K562 (cell line): ENCODE data around the gene SLAMF7. TPM values are rescaled to one million over a fixed set of nuclear protein-coding genes. Genes with fewer than 3 reads are reported as not detected.

ENCODE experiments used
- ATAC-seq: fragments of 200-7000 bp; cut with Tn5 transposase; 3 replicates; pipeline ENCODE4 v1.9.1; 2020; ENCODE audit warnings: moderate library complexity
- BruUV-seq: library from RNA; stranded (reverse); fragments of 400-500 nt; replicated peaks from 2 replicates; lab custom pipeline; 2021; lab: Mats Ljungman, UMichigan
- CTCF ChIA-PET: fragments of 300-600 bp; formaldehyde crosslinking; extraction: SDS; loops from one replicate; lab custom pipeline; 2021; ENCODE audit warnings: low intra/inter-chr PET ratio; lab: Yijun Ruan, JAX
- POLR2A ChIA-PET: fragments of 300-600, 350-650 bp; sonication (Branson Sonifier 250); formaldehyde crosslinking; extraction: SDS; loops from one replicate; lab custom pipeline; 2021; ENCODE audit warnings: antibody characterized with exemption, inconsistent platforms; lab: Yijun Ruan, JAX
- DNase-seq, 4 experiments: peaks; one replicate each; pipeline versions ENCODE4 v3.0.0 to v3.0.0-alpha.2; 2011 to 2018; ENCODE audit warnings: low spot score in 3 of 4, mixed read lengths in 3 of 4; ENCODE audit errors: extremely low read depth in 1 of 4
- FAIRE-seq: peaks from 2 replicates; lab custom pipeline; 2011; peaks lifted over from hg19 to GRCh38; lab: Jason Lieb, UNC
- H2AFZ ChIP-seq: 2 replicates; pipeline ENCODE4 v1.6.0; 2011; ENCODE audit warnings: low read depth, low read length, control low read depth, inconsistent platforms
- H3K27ac ChIP-seq: fragments of 200-600 bp; 3 replicates; pipeline ENCODE4 v1.8.0; 2011; ENCODE audit warnings: low read depth, mild to moderate bottlenecking, control low read depth, inconsistent platforms, low read length, moderate library complexity, mixed read lengths; ENCODE audit errors: extremely low read depth
- H3K27me3 ChIP-seq, 2 experiments: fragments of 300-600 bp in 1 of 2; 2 replicates in 1 of 2; 3 replicates in 1 of 2; pipeline versions ENCODE4 v1.6.0 to v1.8.0; 2011; ENCODE audit warnings: inconsistent platforms in 2 of 2, low read length in 2 of 2, mild to moderate bottlenecking in 1 of 2, mixed read lengths in 1 of 2, moderate library complexity in 1 of 2; ENCODE audit not compliant: control insufficient read depth in 2 of 2, insufficient read depth in 2 of 2
- H3K36me3 ChIP-seq: fragments of 300-600 bp; 3 replicates; pipeline ENCODE4 v1.8.0; 2011; ENCODE audit warnings: mild to moderate bottlenecking, low read length, inconsistent platforms; ENCODE audit not compliant: control insufficient read depth, insufficient read depth
- H3K4me1 ChIP-seq, 2 experiments: fragments of 200-600 bp in 1 of 2; replicated peaks in 1 of 2; 2 replicates in 1 of 2; 3 replicates in 1 of 2; pipeline versions ENCODE4 v1.5.1 to v1.8.0; 2011; ENCODE audit warnings: inconsistent platforms in 2 of 2, low read length in 2 of 2, mild to moderate bottlenecking in 1 of 2, mixed read lengths in 1 of 2, moderate library complexity in 1 of 2; ENCODE audit not compliant: control insufficient read depth in 2 of 2, insufficient read depth in 2 of 2
- H3K4me2 ChIP-seq: 2 replicates; pipeline ENCODE4 v1.6.1; 2011; ENCODE audit warnings: low read length, control low read depth, inconsistent platforms, mixed read lengths; ENCODE audit not compliant: insufficient read depth
- H3K4me3 ChIP-seq: fragments of 200-600 bp; sonication (generic), shearing (Covaris generic); 2 replicates; pipeline ENCODE4 v1.5.1; 2016; ENCODE audit warnings: control low read depth, inconsistent platforms
- H3K79me2 ChIP-seq: fragments of 200-600 bp; 3 replicates; pipeline ENCODE4 v1.8.0; 2011; ENCODE audit warnings: low read length, inconsistent platforms; ENCODE audit not compliant: control insufficient read depth, insufficient read depth
- H3K9ac ChIP-seq, 2 experiments: 2 replicates each; pipeline versions ENCODE4 v1.6.0 to v1.6.1; 2011; ENCODE audit warnings: low read depth in 2 of 2, low read length in 2 of 2, control low read depth in 1 of 2, inconsistent platforms in 1 of 2, mild to moderate bottlenecking in 1 of 2, mixed read lengths in 1 of 2; ENCODE audit not compliant: insufficient read depth in 1 of 2
- H3K9me1 ChIP-seq: one replicate; pipeline ENCODE4 v1.6.0; 2011; ENCODE audit warnings: inconsistent platforms, mild to moderate bottlenecking, low read length, moderate library complexity; ENCODE audit not compliant: control insufficient read depth, insufficient read depth
- H3K9me3 ChIP-seq: replicated peaks from 2 replicates; pipeline ENCODE4 v1.5.1; 2011; ENCODE audit warnings: low read depth, low read length, inconsistent platforms; ENCODE audit not compliant: control insufficient read depth, insufficient read depth
- H4K20me1 ChIP-seq: replicated peaks from 2 replicates; pipeline ENCODE4 v1.6.1; 2011; ENCODE audit warnings: low read length, inconsistent platforms, mixed read lengths; ENCODE audit not compliant: control insufficient read depth, insufficient read depth
- CBX2 ChIP-seq: fragments of 200-600 bp; sonication (generic); IDR thresholded peaks from one replicate; pipeline ENCODE4 v1.6.1; 2012; ENCODE audit warnings: mild to moderate bottlenecking, low read length, inconsistent platforms; ENCODE audit not compliant: insufficient read depth, poor library complexity, severe bottlenecking
- MIER1 ChIP-seq: fragments of 450-650 bp; IDR thresholded peaks from 2 replicates; pipeline ENCODE4 v1.6.1; 2016; ENCODE audit warnings: antibody characterized with exemption, mild to moderate bottlenecking, low read depth
- NFE2 ChIP-seq: IDR thresholded peaks from 2 replicates; pipeline ENCODE4 v1.6.1; 2014; ENCODE audit warnings: antibody characterized with exemption, low read depth
- NR2C1 ChIP-seq, 2 experiments: fragments of 450-650 bp; IDR thresholded peaks; 2 replicates each; pipeline ENCODE4 v1.6.1; 2017; ENCODE audit warnings: mild to moderate bottlenecking in 2 of 2, antibody characterized with exemption in 1 of 2, inconsistent platforms in 1 of 2, missing compliant biosample characterization in 1 of 2, missing genetic modification characterization in 1 of 2
- POLR3G ChIP-seq: IDR thresholded peaks from 2 replicates; pipeline ENCODE4 v1.6.1; 2011; ENCODE audit not compliant: insufficient read length, insufficient replicate concordance; ENCODE audit errors: extremely low read depth
- U2AF2 ChIP-seq: fragments of 200-400 bp; formaldehyde crosslinking; optimal IDR thresholded peaks from 2 replicates; pipeline ENCODE3; 2017; ENCODE audit warnings: low read depth, mild to moderate bottlenecking, low read length
- ZNF507 ChIP-seq: conservative IDR thresholded peaks from 2 replicates; pipeline ENCODE4 v1.6.1; 2017; ENCODE audit warnings: missing genetic modification characterization, missing compliant biosample characterization
- ZNF57 ChIP-seq: fragments of 450-650 bp; formaldehyde crosslinking; IDR thresholded peaks from 2 replicates; pipeline ENCODE4 v1.4.0; 2020; ENCODE audit warnings: mild to moderate bottlenecking, moderate library complexity
- ZNF717 ChIP-seq: fragments of 250-450 bp; sonication (Bioruptor Pico); IDR thresholded peaks from 2 replicates; pipeline ENCODE4 v1.5.0; 2021
- ZNF766 ChIP-seq: fragments of 200-800 bp; sonication (Bioruptor generic); conservative IDR thresholded peaks from 2 replicates; pipeline ENCODE4 v1.6.1; 2016; ENCODE audit warnings: missing genetic modification characterization, missing compliant biosample characterization
- WGBS: fragments of 100-300 bp; shearing (Covaris generic); methylation state at CpG from one replicate; pipeline ENCODE4 v1.1.6; 2016; ENCODE audit warnings: low coverage, mixed read lengths; ENCODE audit not compliant: insufficient coverage; ENCODE audit errors: missing lambda C conversion rate; 5-methylcytosine and 5-hydroxymethylcytosine counted together
- in situ Hi-C: fragments of 300-500 bp; cut with MboI; formaldehyde crosslinking; loops from 4 replicates; pipeline ENCODE4 v1.15.0; 2018; ENCODE audit warnings: inconsistent platforms, mixed read lengths
- intact Hi-C: fragments of 100-400 bp; cut with micrococcal nuclease; formaldehyde crosslinking; loops from 2 replicates; pipeline ENCODE4 v1.14.2; 2022
- polyA plus RNA-seq, 8 experiments: library from polyadenylated mRNA; depleted of rRNA in 4 of 8; stranded (reverse) in 5 of 8; unstranded in 3 of 8; fragments of >200 nt; fragmentation: Nextera tagmentation in 2 of 8; fragmentation: Illumina TruSeq in 1 of 8; extraction: Ambion mirVana in 2 of 8; extraction: Trizol in 1 of 8; gene quantifications; 2 replicates each; pipeline versions ENCODE4 v1.2.1 to v1.2.3, GENCODE V29; 2011 to 2014; ENCODE audit warnings: inconsistent platforms in 1 of 8, missing spikeins in 1 of 8
- total RNA-seq, 7 experiments: library from RNA; depleted of rRNA in 6 of 7; stranded (reverse); fragments of >200 nt in 6 of 7; fragmentation: Illumina TruSeq in 2 of 7; extraction: Trizol in 2 of 7; gene quantifications; 2 replicates each; pipeline versions ENCODE4 v1.2.1 to v1.2.3, GENCODE V29; 2011 to 2021; ENCODE audit warnings: low replicate concordance in 1 of 7
- TF ChIP-seq, protein P1 (sequence below): fragments of 150-350 bp; conservative IDR thresholded peaks from 2 replicates; pipeline ENCODE4 v1.6.1; 2014; ENCODE audit warnings: low read length
- TF ChIP-seq, protein P2 (sequence below): fragments of 250-450 bp; sonication (Bioruptor Pico); IDR thresholded peaks from 2 replicates; pipeline ENCODE4 v1.5.0; 2021

The SLAMF7 gene
- total and polyA plus RNA-seq, 9 of the 15 experiments (the other 6 are each of a cell fraction or from before 2014, with no cell fraction given), result 0.11 to 1.2 (median 0.22) TPM; not detected in 2

DNA sequence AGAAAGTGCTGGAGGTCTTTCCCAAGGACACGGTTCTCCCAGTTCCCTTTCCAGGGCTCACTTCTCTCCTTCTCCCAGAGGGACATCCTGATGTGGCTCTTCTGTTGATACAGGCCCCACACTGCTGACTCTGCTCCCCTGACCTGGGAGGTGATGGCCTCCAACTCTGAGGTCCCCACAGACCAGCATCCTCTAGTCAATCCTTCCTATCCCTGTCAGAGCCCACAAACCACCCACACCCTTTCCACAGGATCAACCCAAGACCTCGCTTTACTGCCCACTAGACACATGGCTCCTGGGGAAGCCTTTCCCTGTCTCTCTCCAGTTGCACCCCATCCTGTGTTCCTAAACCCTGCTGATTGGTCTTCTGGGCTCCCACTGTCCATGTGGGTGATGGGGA is 11.6 kb downstream of the SLAMF7 start:
- no peaks in the 10 kb centered on the region for H4K20me1 ChIP-seq
- no peak for FAIRE-seq
- in situ Hi-C loops, result no loop called here
- ATAC-seq, result no peak
- BruUV-seq, result no TSS peak
- no peaks in the 10 kb centered on the region for H3K9me1 ChIP-seq
- POLR2A ChIA-PET, result no interaction called here
- TF ChIP-seq CBX2, result no peak
- TF ChIP-seq, protein P1, sequence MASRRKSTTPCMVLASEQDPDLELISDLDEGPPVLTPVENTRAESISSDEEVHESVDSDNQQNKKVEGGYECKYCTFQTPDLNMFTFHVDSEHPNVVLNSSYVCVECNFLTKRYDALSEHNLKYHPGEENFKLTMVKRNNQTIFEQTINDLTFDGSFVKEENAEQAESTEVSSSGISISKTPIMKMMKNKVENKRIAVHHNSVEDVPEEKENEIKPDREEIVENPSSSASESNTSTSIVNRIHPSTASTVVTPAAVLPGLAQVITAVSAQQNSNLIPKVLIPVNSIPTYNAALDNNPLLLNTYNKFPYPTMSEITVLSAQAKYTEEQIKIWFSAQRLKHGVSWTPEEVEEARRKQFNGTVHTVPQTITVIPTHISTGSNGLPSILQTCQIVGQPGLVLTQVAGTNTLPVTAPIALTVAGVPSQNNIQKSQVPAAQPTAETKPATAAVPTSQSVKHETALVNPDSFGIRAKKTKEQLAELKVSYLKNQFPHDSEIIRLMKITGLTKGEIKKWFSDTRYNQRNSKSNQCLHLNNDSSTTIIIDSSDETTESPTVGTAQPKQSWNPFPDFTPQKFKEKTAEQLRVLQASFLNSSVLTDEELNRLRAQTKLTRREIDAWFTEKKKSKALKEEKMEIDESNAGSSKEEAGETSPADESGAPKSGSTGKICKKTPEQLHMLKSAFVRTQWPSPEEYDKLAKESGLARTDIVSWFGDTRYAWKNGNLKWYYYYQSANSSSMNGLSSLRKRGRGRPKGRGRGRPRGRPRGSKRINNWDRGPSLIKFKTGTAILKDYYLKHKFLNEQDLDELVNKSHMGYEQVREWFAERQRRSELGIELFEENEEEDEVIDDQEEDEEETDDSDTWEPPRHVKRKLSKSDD, result no peak
- no peak for TF ChIP-seq U2AF2
- TF ChIP-seq MIER1, result no peak
- no peak for TF ChIP-seq NR2C1 (IDR thresholded peaks at IDR 0.05)
- TF ChIP-seq NR2C1 (tag; IDR thresholded peaks at IDR 0.05), result no peak
- no peak for TF ChIP-seq NFE2
- TF ChIP-seq ZNF766 (CRISPR knock-in tag), result no peak
- TF ChIP-seq POLR3G, result no peak
- TF ChIP-seq ZNF717, result no peak
- TF ChIP-seq ZNF507 (tag), result no peak
- TF ChIP-seq, protein P2, sequence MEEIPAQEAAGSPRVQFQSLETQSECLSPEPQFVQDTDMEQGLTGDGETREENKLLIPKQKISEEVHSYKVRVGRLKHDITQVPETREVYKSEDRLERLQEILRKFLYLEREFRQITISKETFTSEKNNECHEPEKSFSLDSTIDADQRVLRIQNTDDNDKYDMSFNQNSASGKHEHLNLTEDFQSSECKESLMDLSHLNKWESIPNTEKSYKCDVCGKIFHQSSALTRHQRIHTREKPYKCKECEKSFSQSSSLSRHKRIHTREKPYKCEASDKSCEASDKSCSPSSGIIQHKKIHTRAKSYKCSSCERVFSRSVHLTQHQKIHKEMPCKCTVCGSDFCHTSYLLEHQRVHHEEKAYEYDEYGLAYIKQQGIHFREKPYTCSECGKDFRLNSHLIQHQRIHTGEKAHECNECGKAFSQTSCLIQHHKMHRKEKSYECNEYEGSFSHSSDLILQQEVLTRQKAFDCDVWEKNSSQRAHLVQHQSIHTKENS (CRISPR knock-in tag), result no peak
- TF ChIP-seq ZNF57 (CRISPR knock-in tag), result no peak
- TF ChIP-seq, all 486 proteins: peak for 0
- intact Hi-C loops, result no loop called here
- no peak for DNase-seq
- WGBS, result 0% methylated on average over 2 of the region's 2 CpGs
- Histone ChIP-seq H3K9ac (no peak overlapping the region), H3K4me3 (no peak overlapping the region), H3K27me3 (peaks cover 10 to 16% of the 10 kb centered on the region in 2 experiments; a peak in 2 of 5 replicates), H3K27ac (no peak overlapping the region), H3K9me3 (no peaks in the 10 kb centered on the region), H3K36me3 (no peaks in the 10 kb centered on the region), H2AFZ (no peak overlapping the region), H3K79me2 (no peaks in the 10 kb centered on the region), H3K4me2 (no peak overlapping the region), H3K4me1 (no peaks in the 10 kb centered on the region)
- CTCF ChIA-PET, result no interaction called here
